HG02943 (cell line): ENCODE measurements around the gene DAGLA.

ENCODE experiments used
- ATAC-seq: cut with Tn5 transposase; IDR thresholded peaks from one replicate; pipeline ENCODE4 v1.9.1; 2021; ENCODE audit warnings: mild to moderate bottlenecking, low read depth, moderate library complexity; ENCODE audit not compliant: unreplicated experiment

DAGLA gene

DNA sequence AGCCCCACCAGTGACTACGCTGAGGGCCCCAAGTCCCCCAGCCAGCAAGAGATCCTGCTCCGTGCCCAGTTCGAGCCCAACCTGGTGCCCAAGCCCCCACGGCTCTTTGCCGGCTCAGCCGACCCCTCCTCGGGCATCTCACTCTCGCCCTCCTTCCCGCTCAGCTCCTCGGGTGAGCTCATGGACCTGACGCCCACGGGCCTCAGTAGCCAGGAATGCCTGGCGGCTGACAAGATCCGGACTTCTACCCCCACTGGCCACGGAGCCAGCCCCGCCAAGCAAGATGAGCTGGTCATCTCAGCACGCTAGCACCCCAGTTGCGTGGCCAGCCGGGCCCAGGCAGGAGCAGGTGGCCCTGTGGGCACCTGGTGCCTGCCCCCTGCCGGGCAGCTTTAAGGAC is 64.0 kb downstream of the DAGLA start:
- ATAC-seq = no peak

DNA sequence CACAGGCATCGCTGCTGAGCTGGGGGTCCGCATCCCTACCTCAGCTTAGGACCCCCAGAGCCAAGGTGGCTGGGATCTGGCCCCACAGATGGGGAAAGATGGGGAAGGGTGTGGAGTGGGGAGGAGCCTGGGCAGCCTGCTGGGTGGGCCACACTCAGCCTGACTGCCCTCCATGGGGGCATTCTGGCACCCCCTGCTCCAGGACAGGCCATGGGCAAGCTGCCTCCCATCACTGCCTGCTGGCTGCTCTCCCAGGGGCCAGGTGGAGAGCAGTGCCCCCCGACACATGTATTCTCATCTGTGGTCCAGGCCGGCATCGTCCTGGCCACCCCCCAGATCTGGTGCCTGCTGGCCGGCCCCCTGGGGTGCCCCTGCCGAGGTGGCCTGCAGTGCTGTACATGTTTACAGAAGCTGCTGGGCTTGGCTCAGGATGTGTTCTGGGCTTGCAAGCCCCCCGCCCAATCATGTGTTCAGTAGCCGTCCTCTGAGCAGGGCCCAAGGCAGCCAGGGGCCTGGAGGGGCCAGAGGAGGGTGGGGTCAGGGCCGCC is 64.5 kb downstream of the DAGLA start:
- no peak for ATAC-seq

DNA sequence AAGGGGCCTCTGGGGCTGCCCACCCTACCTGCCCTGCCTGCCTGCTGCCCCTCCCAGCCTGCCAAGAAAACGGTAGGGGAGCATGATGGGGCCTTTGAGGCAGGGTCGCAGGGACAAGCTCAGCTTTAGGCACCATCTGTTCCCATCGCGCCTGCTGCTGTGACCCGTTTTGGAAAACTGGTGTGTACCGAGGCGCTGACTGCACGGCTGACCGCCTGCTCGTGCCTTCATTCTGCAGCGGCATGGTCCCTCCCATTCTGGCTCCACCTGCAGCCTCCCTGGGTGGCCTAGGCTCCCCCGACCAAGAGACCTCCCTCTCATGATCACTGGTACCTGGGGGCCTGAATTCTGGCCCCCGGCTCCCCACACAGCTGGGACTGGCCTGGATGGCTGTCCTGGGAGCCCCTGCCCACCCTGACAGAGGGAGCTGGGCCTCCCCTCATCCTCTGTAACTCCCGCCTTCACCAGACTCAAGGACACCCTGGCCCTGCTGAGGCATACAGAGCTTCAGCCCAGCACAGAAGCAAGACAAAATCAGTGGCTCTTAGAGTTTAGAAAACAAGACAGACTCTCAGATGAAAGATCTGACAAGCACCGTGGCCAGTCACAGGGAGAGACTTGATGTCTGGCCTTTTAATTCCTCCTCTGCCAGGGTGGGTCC is 65.7 kb downstream of the DAGLA start:
- ATAC-seq = no peak

DNA sequence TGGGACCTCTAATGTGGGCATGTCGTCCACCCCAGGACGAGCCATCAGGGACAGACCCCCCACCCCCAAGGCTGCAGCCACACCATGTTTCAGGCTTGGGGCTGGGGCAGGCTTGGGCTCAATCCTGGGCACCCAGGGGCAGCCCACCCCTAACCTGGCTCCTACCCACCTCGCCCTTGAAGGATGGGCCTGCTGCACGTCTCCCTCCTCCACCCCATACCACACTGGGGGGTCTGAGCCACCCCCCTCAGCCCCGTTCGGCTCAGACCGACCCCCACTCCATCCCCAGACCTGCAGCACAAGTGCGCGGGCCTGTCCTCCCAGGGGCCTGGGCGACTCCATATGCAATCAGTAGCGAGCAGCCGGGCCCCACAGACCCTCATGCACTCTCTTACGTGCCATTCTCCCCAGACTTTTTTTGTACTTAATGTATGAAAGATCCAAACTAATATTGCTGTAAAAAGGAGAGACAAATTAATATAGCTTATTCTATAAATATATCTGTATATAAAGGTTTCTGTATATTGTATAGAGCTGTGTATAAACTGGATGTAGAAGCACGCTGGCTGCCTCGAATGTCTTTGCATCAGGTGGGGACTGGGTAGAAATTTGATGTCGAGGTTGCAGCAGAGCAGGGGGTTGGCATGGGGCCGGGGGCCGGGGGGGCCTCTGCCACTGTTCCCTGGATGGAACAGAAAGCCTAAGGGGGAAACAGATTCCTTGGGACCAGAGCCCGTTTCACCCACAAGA is 66.4 kb downstream of the DAGLA start:
- no peak for ATAC-seq

DNA sequence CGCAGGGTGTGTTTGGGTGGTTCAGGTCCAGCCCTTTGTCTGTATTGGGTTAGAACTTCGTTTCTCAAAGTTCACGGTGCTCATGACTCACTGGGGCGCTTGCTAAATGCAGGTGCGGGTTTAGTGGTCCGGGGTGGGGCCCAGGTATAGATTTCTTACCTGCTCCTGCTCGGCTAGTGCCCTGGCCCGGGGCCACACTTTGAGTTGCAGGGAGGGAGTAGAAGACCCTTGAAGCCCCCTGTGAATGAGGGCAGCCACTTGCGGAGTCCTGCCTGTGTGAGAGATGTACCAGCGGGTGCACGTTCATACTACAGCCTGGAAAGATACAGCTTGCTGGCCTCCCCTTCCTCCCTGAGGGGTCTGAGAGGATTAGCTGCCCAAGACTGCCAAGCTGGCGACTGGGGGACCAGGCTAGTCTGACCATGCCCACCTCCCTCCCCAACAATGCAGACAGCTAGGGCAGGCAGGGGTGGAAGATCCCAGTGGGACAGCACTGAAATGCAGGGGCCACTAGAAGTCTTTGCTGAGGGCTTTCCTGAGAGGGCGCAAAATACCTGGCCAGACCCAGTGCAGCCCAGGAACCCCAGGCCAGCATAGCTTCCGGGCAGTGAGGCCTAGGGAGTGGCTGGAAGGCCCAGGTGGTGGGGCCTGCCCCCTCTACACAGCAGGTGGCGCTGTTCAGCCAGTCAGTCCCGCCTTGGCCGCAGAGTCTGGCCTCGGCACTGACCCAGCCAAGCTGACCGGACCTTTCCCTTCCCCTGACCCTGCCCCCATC is 67.2 kb downstream of the DAGLA start:
- ATAC-seq = no peak

DNA sequence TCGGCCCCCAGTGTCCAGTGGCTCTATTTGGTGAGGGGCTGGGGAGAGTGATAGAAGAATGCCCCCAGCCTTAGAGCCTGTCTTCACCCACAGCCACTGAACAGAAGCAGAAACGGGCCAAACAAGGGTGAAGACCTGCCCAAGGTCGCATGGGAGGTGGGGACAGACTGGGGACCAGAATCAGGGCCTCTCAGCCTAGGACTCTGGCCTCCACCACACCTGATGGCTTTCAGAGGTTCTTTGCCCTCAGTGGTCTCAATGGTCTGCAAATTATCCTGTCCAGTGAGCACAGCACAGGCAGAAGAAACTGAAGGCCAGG is 67.7 kb downstream of the DAGLA start:
- no peak for ATAC-seq

DNA sequence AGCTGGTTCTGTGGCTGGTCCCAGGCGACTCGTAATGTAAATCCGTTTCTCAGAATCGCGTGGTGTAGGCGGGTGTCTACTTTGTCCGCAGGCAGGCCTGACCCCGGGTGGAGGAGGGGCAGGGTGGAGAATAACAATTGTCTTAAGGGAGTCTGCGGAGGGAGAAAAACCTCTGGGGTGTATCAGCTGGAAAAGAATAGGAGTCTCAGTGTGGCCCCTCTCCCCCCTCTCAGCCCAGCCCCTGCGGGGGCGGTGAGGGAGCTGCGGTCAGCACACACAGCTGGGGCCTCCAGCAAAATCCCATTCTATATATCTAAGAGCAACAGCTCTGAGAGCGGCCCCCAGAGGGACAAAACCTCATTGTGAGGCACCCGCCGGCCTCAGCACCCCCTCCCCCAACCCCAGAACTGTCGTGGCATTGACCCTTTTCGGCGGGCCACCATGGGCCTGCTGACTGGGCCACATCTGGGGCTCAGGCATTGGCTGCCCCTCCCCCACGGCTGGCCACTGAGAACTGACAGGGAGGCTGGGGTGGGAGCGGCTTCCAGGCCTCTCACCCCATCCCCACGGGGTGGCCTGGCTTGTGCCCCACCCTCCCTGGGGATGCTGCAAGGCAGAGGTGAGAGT is 69.5 kb downstream of the DAGLA start:
- no peak for ATAC-seq

DNA sequence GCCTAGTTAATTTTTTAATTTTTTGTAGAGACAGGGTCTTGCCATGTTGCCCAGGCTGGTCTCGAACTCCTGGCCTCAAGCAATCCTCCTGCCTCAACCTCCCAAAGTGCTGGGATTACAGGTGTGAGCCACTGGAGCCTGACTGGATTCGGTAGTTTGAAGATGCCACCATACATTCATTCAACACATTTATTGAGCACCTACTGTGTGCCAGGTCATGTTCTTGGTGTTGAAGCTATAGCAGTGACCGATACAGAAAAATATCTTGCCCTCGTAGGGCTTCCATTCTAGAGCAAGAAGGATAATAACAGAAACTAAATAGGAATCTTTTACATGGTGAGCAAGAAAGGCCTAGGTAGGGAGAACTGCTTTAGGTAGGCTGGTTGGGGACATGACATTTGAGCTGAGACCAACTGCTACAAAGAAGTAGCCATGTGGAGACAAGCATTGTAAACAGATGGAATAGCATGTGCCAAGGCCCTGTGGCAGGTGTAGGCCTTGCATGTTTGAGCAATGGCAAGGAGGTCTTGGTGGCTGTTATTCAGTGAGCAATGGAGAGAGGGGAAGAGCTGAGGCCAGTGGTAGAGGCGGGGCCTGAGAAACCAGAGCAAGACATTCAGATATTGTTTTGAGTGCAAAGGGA is 70.6 kb downstream of the DAGLA start:
- ATAC-seq = no peak

DNA sequence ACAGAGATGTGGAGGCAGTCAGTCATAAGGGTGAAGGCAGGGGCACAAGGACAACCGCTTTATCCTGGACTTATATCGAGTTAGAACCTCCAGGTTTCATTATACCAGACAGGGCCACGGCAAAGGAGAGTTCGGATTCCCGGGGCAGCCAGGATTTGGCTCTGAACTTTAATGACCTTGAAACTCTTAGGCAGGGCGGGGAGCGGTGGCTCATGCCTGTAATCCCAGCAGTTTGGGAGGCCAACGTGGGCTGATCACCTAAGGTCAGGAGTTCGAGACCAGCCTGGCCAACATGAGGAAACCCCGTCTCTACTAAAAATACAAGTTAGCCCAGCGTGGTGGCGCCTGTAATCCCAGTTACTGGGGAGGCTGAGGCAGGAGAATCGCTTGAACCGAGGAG is 71.2 kb downstream of the DAGLA start:
- no peak for ATAC-seq

DNA sequence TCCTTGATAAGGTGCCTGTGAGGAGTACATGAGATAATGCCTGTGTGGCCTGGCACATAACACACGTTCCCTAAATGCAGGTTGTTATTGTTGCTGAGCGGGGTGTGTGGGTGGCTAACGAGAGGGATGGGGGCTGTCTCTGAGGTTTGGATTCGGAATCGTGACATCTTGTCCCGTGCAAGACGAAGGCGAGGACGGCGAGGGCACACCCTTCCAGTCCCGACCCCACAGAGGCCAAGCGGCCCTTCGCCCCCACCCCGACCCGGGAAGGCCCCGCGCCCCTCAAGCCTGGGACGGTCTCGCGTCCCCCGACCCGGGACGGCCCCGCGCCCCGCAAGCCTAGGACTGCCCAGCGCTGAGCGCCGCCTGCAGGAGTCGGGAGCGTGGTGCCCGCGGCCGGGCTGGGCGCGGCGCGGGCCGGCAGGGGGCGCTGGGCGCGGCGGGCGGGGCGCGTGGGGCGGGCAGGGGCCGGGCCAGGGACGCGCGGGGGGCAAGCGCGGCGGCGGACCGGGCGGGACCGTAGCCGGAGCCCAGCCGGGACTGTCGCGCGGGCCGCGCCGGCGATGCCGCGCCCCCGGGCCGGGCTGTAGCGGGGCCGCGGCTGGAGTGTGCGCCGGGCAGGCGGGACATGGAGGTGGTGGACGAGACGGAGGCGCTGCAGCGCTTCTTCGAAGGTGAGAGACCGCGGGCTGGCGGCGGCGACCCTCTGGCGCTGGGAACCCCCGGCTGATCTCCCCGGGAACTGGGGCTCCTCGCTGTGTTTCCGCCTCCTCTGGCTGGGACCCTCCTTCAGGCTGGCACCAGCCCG is 72.1 kb downstream of the DAGLA start, which contains the start of gene MYRF:
TSS of gene MYRF (plus strand) at position 520 of the 808 bp plus-strand sequence. CDS start at position 629, 109 bp downstream.
- no peak for ATAC-seq

DNA sequence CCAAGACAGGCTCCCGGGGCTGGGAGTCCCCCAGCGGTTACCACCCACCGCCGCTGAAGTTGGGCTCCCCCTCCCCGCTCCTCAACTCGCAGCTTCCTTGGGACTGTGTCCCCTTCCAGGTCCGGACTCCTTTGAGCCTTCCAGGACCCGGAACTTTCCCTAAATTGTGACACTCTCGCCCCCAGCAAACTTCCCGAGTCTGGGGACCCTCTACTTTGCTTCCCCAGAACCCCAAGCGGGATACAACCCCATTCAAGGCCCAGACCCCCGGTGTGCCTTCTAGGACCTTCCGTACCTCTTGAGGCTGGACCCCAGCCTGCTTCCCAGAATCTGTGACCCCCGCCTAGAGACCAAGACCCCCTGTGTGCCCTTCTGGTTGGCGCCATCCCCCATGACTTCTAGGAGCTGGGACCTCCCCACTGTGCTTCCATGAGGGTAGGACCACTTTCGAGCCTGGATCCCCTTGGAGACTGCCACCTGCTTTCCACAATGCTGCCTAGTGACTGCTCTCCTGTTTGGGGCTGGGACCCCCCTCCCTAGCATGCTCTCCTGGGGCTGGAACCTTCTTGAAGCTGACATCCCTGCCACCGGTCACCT is 72.8 kb downstream of the DAGLA start:
- no peak for ATAC-seq

DNA sequence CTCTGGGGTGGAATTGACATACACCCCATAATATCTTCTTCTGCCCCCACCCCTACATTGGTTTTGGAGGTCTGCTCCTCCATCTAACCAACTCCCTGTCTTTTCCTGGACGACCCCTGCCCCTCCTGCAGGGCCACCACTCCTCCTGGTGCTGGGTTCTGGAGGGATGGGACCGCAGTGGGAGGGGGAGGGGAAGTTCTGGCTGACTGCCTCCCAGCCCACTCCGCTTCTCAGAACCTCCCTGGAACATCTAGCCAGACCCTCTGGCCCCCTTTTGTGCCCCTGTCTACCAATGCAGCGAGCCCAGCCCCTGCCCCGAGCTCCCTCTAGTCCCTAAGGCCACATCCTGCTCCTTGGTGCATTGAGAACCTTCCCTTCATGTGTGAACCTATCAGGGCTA is 73.5 kb downstream of the DAGLA start:
- no peak for ATAC-seq

DNA sequence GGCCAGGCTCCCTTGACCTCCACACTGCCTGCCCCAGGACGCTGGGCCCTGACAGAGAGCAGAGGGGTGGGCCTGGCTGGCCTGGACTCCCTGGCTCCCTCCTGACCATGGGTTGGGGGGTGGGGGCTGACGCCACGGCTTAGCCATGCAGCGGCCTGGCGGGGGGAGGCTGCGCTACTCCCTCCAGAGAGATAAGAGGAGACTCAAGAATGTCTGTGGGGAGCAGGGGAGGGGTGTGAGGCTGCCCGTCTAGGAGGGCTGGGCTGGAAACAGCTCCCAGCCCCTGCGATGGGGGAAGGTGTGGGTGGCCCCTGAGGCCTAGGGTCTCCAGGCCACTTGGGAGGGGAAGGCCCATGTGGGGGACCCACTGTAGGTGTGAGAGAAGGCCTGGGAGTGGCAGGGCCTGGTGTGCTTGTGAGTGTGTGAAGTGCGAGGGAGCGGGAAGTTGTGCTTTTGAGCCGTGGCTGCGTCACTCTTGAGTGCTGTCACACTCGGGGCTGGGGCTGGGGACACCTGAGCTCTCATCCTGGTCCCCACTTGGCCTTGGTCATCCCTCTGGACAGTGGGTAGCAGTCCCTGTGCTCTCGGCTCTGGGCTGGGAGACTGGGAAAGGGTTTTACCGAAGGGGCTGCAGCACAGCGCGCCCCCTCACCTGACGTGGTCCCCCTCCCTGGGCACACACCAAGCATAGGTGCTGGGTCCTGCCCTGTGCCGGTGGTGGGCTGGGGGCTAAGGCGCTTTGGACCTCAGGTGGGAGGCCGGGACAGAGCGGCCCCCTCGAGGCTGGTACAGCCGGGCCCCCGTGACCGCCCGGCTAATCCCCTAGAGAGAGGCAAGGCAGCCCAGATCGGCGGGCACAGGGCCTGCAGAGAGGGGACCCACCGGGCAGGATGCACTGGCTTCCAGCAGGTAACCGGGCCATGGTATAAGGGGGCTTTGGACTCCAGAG is 74.6 kb downstream of the DAGLA start:
- ATAC-seq = no peak

DNA sequence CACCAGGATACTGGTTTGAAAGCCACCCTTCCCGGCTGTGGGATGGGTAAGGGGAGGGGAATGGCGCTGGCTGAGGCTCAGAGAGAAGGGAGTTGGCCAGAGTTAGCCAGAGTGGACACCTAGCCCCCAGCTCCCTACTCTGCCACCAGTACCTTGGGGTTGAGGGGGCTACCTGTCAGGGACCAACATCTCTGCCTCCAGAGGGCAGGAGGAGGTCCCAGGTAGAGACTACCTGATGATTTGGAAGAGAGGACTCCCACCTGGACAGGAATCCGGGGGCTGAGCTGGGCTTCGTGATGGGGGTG is 75.9 kb downstream of the DAGLA start:
- no peak for ATAC-seq

DNA sequence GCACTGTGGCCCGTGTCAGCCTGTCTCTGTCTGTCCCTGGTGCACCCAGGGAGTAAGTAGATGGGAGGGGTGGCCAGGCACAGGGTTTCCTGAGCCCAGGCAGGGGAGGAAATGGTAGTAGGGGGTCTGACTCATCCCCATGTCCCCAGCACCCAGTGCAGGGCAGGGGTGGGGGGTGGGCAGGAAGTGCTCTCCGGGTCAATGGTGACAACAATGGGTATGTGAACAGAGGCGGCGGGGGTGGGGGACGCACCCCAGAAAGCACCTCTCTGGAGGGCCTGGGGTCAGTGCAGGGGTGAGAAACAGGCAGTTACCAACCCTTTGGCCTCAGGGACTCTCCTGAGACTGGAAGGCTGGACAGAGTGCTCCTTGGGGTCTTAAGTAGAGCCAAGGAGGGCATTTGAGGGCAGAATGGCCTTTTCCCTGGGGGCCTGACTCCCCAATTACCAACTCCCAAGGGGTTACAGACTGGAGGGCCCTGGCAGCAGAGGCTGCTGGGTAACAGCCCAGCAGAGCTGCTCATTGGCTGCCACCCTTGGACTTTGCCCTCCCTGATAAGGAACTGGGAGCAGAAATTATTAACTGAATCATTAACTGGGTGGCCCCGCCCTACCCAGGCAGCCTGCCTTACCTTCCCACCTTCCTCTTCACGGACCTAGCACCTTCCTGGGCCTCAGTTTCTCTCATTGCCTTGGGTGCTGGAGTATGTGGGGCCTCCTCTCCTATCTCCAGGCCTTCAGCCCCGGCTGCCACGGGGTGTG is 76.4 kb downstream of the DAGLA start:
- ATAC-seq = peak; percentile 45

DNA sequence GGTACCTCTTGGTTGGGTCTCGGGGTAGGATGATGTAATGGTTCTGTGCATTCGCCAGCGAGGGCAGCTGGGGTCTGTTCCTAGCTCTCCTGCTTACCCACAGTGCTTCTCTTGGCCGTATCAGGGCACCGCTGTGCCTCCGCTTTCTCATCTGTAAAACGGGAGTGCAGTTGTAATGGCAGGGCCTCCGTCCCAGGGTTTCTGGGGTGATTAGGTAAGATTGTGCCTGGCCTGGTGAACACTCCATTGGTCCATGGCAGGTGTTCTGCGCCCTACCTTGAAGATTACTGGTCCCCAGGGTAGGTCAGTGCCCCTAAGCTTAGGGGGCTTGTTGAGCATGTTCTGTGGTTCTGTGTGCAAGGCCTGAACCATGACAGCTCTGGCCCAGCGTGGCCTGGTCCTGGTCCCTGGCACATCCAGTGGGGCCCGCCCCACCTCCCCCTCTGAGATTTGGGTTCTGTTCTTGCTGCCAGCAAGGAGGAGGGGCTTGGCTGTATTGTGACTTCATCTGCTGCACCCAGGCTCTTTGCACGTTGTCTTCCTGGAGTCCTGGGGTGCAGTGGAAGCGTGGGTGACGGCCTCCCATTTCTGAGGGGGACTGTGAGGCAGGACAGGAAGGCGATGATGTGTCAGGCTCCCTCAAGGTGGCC is 77.1 kb downstream of the DAGLA start:
- ATAC-seq = no peak

DNA sequence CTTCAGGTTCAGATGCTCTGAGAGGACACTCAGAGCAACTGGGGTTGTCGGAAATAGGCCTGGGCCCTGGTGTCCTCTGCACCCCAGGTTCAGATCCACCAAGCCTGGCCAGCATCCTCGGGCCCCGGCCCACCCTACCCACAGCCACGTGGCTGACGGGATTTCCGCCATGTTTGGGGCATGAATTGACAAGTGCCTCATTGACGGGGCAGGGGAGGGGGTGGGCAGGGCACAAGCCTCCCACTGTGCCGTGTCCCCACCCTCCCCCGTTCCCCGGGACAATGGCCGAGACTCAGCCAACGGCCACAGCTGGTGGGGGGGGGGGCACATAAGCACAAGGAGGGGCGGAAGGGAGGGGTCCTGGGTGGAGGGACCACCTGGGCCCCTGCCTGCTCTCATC is 80.8 kb downstream of the DAGLA start:
- ATAC-seq = no peak
